Ascending aorta (tissue), 2 donors: ENCODE data around the gene HSP90AB1. TPM values are rescaled to one million over a fixed set of nuclear protein-coding genes. Genes with fewer than 3 reads are reported as not detected.

Experiments used
- DNase-seq, 2 donors: peaks; one replicate each; pipeline ENCODE4 v3.0.0-alpha.2; 2019; ENCODE audit warnings: low spot score in 2 of 2
- H3K27ac ChIP-seq, 2 donors: fragments of 200-600 bp; sonication (generic); one replicate each; pipeline ENCODE4 v1.5.1; 2016 to 2017; ENCODE audit warnings: mild to moderate bottlenecking in 1 of 2
- H3K27me3 ChIP-seq: fragments of 200-600 bp; sonication (generic); one replicate; pipeline ENCODE4 v1.5.1; 2017
- H3K36me3 ChIP-seq, 2 donors: fragments of 200-600 bp; sonication (generic); one replicate each; pipeline ENCODE4 v1.5.1; 2016
- H3K4me1 ChIP-seq, 2 donors: fragments of 200-600 bp; sonication (generic); one replicate each; pipeline ENCODE4 v1.5.1; 2016 to 2017; ENCODE audit warnings: mild to moderate bottlenecking in 1 of 2
- H3K4me3 ChIP-seq, 2 donors: fragments of 200-600 bp; sonication (generic); one replicate each; pipeline ENCODE4 v1.5.1; 2016 to 2017; ENCODE audit warnings: mild to moderate bottlenecking in 1 of 2
- H3K9me3 ChIP-seq, 2 donors: fragments of 200-600 bp; sonication (generic); one replicate each; pipeline ENCODE4 v1.5.1; 2016
- intact Hi-C: fragments of 100-400 bp; cut with DNase I; formaldehyde crosslinking; loops from one replicate; pipeline ENCODE4 v1.15.1; 2023
- total RNA-seq: library from RNA; depleted of rRNA; stranded (reverse); fragments of >200 nt; gene quantifications from one replicate; pipeline ENCODE4 v1.1.0, GENCODE V29; 2016
- TF ChIP-seq, protein P1 (sequence below), 3 experiments: fragments of 200-600 bp in 2 of 3; fragments of 450-650 bp in 1 of 3; sonication (generic) in 2 of 3; IDR thresholded peaks; one replicate each; pipeline ENCODE4 v1.5.1; 2016 to 2019; ENCODE audit warnings: antibody characterized with exemption in 3 of 3, mild to moderate bottlenecking in 1 of 3, moderate library complexity in 1 of 3

Gene HSP90AB1
- total RNA-seq, 1 donor from 2014 or later, result 354 TPM

DNA sequence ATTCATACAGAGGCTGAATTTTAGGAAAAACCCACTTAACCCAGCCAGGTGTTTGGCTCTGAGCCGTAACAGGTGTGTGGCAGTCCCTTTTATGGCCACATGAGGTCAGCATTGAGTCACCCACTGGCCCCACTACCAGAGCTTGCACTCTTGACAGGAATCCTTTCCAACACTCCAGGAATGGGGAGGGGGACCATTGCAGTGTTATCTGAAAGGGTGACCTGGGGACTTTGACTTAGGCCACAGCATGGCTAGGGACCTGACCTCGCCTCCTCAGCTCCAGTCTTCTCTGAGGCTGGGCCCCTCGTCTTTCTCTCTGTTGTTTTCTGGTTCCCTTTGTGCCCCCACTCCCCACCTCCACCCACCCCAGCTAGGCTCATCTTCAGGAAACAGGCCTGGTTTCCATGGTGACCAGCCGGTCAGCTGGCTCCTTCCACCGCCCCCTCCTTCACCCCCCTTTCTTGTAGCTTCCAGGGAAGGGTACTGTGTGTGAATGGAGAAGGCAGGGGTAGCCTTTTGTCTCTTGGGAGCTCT is 21.3 kb downstream of the HSP90AB1 start:
- Histone ChIP-seq H3K4me3 (no peak overlapping the region), H3K4me1 (peaks cover 14 to 18% of the 10 kb centered on the region in 2 donors), H3K27ac (no peak overlapping the region), H3K9me3 (no peaks in the 10 kb centered on the region), H3K36me3 (no peaks in the 10 kb centered on the region), H3K27me3 (peaks cover 13% of the 10 kb centered on the region)
- DNase-seq, result no peak
- intact Hi-C loops, result loop anchor here (1.0 to 5.0 kb wide), 4 partner anchors 44 to 189 kb away; partner anchors contain the start of genes AARS2 and CDC5L
- TF ChIP-seq, protein P1, sequence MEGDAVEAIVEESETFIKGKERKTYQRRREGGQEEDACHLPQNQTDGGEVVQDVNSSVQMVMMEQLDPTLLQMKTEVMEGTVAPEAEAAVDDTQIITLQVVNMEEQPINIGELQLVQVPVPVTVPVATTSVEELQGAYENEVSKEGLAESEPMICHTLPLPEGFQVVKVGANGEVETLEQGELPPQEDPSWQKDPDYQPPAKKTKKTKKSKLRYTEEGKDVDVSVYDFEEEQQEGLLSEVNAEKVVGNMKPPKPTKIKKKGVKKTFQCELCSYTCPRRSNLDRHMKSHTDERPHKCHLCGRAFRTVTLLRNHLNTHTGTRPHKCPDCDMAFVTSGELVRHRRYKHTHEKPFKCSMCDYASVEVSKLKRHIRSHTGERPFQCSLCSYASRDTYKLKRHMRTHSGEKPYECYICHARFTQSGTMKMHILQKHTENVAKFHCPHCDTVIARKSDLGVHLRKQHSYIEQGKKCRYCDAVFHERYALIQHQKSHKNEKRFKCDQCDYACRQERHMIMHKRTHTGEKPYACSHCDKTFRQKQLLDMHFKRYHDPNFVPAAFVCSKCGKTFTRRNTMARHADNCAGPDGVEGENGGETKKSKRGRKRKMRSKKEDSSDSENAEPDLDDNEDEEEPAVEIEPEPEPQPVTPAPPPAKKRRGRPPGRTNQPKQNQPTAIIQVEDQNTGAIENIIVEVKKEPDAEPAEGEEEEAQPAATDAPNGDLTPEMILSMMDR (IDR thresholded peaks at IDR 0.05), result peak; percentile 57 to 86 (median 84)

DNA sequence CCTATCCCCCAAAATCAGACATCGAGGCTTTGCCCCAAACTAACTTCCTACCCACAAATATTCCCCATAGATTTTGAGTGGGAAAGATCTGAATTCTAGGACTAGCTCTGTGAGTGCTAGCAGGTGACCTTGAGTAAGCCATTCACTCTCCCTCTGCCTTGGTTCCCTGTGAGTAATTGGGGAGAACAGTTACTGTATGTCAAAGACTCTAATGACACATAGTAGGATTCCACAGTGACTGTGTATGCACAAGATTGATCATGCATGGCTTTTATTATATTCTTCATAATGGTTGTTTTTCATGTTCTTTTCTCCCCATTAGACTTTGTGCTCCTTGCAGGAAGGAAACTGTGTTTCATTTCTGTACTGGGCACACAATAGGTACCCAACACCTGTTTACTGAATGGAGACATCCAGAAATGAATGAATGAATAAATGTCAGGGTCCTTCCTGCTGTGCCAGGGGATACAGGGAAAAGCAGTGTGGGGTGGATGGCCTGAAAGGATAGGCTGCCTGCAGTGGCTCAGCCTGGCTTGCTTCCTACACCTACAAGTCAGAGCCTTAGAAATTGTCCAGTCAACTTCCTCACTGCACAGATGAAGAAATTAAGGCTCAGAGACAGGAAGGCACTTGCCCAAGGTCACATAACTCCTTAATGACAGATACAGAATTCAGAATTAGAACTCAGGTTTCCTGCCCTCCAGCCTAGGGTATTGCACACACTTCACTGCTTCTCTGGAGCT is 22.4 kb downstream of the HSP90AB1 start:
- Histone ChIP-seq H3K4me3 (no peak overlapping the region), H3K4me1 (peaks cover 3 to 6% of the 10 kb centered on the region in 2 donors), H3K9me3 (no peaks in the 10 kb centered on the region), H3K27ac (no peak overlapping the region), H3K36me3 (no peaks in the 10 kb centered on the region), H3K27me3 (peaks cover 13% of the 10 kb centered on the region)
- TF ChIP-seq, protein P1 (IDR thresholded peaks at IDR 0.05), result no peak
- DNase-seq, result no peak
- intact Hi-C loops, result loop anchor here (5.0 kb wide), 3 partner anchors 43 to 188 kb away; partner anchors contain the start of genes AARS2 and CDC5L

DNA sequence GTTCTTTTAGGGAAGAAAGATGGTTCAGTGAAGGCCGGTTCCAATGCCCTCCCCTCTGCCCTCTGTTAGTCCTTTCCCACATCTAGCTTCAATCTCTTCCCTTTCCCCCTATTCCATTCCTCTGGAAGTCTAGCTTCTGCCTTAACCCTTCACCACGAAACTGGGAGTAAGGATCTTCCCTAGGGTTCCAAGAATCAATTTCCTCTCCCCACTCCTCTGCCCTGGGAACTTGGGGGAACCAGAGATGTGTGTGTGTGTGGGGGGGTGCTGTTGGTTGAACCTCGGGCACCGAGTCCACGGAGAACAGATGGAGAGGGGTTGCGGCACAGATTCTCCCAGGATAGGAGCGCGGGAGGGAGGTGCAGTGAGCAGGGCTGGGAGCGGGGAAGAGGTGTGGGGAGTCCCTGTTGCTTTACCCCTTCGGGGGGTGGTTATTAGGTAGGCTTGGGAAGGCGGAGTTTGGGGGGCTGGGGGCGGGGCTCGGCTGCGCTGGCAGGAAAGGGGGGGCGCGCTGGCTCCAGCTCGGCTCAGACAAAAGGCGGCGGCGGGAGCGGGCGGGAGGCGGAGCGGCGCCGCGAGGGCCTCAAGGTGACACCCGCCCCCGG is 23.1 kb downstream of the HSP90AB1 start, which contains the start of gene TMEM151B:
Gene TMEM151B, plus strand, starts transcription at position 530 of the 605 bp plus-strand sequence. CDS start 293 bp downstream, outside the sequence.
- Histone ChIP-seq H3K4me1 (peaks cover 0 to 2% of the 10 kb centered on the region in 2 donors), H3K36me3 (no peaks in the 10 kb centered on the region), H3K4me3 (peak within 1 kb of the TSS; percentile 48 to 58), H3K27me3 (peaks cover 13% of the 10 kb centered on the region), H3K9me3 (no peaks in the 10 kb centered on the region), H3K27ac (no peak within 1 kb of the TSS)
- TF ChIP-seq, protein P1 (IDR thresholded peaks at IDR 0.05), result no peak
- intact Hi-C loops, result loop anchor here (5.0 kb wide), 3 partner anchors 42 to 187 kb away; partner anchors contain the start of genes AARS2 and CDC5L
- DNase-seq, result no peak

DNA sequence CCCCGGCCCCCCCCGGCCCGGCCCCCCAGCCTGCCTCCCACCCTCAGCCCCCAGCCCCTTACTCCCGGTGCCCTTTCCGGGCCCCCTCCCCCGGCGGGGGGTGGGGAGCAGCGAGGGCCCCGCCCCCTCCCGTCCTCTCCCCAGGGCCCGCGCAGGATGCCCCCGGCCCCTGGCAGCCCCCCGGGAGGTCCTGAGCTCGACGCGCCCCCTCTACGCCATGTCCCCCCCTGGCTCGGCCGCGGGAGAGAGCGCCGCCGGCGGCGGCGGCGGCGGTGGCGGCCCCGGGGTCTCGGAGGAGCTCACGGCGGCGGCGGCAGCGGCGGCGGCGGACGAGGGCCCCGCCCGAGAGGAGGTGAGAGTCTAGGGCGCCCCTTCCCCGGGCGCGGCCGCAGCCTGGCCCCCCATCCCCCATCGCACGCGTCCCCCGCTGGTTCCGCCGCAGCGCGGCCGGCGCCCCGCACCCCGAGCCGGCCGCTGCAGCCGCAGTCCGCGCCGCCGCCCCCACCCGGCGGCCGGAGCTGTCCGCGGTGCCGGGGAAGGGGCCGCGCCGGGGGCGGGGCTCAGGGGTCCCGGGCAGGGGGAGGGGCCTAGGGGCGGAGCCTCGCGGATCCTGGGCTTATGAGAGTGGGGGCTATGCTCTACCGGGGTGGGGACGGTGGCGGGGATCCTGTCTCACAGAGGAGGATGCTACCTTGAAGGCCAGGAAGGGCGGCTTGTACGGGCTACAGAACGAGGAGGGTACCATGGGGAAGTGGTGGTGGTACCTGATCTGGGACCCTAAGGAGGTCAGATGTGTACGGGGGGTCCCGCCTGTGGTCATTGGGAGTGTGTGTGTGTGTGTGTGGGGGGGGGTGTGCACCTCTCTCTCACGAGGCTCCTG is 23.9 kb downstream of the HSP90AB1 start:
- Histone ChIP-seq H3K27me3 (peaks cover 19% of the 10 kb centered on the region), H3K36me3 (no peaks in the 10 kb centered on the region), H3K27ac (no peak overlapping the region), H3K4me1 (peaks cover 0 to 2% of the 10 kb centered on the region in 2 donors), H3K9me3 (no peaks in the 10 kb centered on the region), H3K4me3 (peak overlapping the region; percentile 48 to 58)
- TF ChIP-seq, protein P1 (IDR thresholded peaks at IDR 0.05), result no peak
- DNase-seq, result no peak
- intact Hi-C loops, result no loop called here

DNA sequence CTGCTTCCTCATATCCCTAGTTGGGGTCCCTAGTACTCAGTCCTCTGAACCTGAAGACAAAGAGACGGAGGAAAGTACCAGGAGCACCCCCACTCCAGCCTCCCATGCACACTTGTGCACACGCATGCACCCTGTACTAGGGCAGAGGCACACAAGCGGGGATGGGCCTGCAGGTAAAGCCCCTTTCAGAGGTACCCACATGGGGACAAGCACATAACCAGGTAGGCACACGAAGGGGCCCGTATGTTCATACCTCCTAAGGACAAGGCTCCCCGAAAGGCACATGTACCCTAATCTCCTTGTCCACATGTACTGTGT is 24.5 kb downstream of the HSP90AB1 start:
- peaks cover 19% of the 10 kb centered on the region for H3K27me3 ChIP-seq
- intact Hi-C loops, result no loop called here
- TF ChIP-seq, protein P1 (IDR thresholded peaks at IDR 0.05), result no peak
- H3K36me3 ChIP-seq, result no peaks in the 10 kb centered on the region
- DNase-seq, result no peak
- no peaks in the 10 kb centered on the region for H3K9me3 ChIP-seq
- H3K4me1 ChIP-seq, result peaks cover 0 to 2% of the 10 kb centered on the region in 2 donors
- H3K27ac ChIP-seq, result no peak overlapping the region
- peak overlapping the region in 1 of 2 donors; percentile 58 for H3K4me3 ChIP-seq
